COLO668 (cell line): Measurements from ENCODE around the gene EMC9.

Source experiments
- DNase-seq: peaks from one replicate; lab custom pipeline; 2025; ENCODE audit not compliant: unreplicated experiment; lab: John Stamatoyannopoulos, UW

The EMC9 gene

DNA sequence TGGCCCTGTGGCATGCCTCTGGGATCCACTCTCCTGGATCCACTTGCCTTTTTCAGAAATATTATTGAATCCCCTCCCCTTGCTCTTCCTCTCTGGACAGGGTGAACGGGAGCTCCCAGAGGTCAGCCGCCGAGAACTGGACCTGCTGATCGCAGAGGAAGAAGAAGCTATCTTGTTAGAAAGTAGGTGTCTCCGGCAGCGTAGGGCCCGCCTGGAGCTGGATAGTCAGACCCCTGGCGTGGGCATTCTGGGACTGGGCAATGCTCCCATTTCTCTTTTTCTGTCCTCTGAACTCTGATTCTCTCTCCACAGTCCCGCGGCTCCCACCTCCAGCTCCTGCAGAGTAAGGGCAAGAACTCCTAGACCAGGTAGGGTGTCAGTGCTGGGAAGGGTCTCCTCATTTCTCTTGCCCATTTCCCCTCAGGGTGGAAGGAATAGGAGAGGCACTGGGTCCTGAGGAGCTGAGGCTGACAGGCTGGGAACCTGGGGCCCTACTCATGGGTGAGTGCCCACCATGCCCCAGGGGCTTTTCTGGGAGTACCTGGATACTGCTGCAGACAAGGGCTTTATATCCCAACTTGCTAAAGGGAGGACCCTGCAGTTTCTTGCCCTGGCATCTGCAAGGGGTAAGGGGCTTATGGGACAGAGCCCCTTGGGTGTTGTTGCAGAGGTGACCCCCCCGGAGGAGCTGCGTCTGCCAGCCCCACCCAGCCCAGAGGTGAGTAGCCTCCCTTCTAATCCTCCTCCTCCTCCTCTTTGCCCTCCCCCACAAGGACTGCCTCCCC, 35.8 kb upstream of the EMC9 start:
- no peak for DNase-seq

DNA sequence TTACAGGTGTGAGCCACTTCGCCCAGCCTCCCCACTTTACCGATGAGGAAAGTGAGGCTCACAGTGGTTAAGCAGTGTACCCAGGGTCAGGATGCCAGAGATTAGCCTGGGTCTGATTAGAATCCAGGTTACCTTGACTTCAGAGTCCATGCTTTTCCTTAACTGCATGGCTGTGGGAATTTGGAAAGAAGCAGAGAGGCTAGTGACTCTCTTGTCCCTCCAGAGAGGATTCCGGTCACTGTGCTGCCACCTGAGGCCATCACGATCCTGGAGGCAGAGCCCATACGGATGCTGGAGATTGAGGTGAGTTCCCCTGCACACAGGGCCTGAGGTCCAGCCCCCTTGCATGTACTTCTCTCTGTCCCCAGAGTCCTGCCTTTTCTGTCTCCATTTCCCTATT, 35.2 kb upstream of the EMC9 start:
- DNase-seq = no peak

DNA sequence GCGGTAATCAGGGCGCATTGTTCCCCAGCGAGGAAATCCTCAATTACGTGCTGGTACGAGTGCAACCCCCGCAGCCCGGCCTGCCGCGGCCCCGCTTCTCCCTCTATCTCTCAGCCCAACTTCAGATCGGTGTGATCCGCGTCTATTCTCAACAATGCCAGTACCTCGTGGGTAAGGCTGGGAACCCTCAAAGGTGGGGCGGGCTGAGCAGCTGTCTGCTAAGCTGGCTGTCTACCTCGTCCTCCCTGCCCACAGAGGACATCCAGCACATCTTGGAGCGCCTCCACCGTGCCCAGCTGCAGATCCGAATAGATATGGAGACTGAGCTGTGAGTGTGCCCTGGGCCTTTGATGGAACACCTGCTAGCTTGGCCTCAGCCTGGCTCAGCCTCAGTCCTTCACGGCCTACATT, 31.5 kb upstream of the EMC9 start:
- peak; percentile 45 for DNase-seq

DNA sequence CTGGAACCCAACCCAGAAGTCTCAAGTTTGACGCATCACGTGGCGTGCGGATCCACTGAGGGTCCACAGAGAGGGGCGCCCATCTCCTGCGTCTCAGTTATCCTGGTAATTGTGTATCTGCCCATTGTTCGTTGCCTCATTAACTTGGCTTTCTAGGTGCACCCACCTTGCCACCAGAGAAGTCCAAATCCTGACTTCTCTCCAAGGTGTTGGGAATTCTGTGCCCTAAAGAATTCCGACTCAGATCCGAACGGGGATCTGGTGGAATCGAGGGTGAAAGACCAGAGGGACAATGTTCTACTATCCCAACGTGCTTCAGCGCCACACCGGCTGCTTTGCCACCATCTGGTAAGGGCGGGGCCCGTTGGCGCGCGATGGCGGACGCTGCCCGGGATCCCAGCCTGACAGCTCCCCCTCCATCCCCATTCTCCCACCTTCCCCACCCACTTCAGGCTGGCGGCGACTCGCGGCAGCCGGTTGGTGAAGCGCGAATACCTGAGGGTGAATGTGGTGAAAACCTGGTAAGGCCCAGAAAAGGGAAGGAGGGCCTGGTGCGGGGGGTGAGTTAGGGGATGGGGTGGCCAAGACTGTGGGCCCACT, 31.0 kb upstream of the EMC9 start:
- peak; percentile 62 for DNase-seq

DNA sequence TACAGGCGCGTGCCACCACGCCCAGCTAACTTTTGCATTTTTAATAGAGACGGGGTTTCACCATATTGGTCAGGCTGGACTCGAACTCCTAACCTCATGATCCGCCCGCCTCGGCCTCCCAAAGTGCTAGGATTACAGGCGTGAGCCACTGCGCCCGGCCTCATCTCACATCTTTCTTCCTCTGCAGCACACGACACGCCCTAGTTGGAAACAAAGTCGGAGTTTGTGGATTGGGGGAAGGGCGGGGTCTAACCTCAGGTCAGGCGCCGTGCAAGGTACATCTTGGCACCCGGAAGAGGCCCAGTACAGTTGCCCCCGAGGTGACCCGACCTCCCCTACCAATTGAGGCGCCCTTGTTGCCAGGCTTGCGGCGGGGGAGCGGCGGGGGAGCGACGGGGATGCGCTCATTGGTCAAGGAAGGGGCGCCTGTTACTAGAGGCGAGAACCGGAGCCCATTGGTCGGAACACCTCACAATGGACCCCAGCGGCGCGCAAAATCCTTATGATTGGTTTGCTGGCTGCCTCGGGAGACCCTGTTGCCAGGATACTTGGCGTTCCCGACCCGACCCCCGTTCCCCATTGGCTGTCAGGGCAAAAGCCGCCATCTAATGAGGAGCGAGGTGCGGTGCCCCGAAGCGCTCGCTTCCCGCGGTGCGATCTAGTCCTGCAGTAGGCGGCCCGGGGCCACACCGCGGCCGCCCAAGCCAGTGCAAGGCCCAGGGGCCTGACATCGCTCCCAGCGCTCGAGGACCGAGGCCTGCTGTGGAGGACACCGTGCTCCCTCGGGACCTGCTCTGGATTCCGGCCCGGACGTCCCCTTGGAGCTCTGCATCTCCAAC, 30.2 kb upstream of the EMC9 start, which contains the start of gene REC8:
REC8 (plus strand) TSS at position 659 of the 839 bp plus-strand sequence. CDS start 473 bp downstream, outside the sequence.
- peak; percentile 99 for DNase-seq

DNA sequence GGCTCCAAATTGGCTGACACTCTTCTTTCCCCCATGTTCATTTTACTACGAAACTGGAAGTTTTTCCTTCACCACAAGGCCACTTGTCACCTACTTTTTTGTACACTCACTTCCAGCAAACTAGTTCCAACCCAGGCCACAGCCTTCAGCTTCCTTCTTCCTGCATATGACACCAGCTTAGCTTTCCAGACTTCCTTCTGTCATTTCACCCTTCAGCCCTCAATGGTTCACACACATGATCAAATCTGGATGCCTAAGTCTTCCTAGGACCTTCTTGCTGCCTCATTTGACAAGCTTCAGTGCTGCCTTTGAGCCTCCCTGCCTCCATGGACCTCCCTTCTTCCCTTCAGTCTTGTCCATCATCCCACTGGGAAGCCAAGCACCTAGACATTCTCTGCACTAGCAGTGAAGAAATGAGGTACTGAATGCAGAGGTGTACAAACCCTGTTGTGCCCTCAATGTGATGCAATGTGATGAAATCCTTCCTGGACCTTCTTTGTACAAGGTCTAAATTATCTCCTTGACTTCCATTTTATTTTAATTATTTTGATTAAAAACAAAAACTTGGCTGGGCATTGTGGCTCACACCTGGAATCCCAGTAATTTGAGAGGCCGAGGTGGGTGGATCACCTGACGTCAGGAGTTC, 26.2 kb upstream of the EMC9 start:
- no peak for DNase-seq

DNA sequence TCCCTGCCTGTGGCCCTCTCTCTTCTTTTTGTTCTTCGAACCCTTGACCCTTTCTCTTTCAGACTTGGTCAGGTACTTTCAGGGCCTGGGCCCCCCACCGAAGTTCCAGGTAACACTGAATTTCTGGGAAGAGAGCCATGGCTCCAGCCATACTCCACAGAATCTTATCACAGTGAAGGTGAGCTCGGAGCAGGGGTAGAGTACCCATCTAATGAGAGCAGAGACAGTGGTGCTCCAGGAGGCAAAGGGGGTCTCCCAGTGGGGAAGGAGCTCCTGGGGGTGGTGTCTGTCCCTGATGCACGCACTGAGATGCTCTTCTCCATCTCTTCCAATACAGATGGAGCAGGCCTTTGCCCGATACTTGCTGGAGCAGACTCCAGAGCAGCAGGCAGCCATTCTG, 24.4 kb upstream of the EMC9 start:
- no peak for DNase-seq

DNA sequence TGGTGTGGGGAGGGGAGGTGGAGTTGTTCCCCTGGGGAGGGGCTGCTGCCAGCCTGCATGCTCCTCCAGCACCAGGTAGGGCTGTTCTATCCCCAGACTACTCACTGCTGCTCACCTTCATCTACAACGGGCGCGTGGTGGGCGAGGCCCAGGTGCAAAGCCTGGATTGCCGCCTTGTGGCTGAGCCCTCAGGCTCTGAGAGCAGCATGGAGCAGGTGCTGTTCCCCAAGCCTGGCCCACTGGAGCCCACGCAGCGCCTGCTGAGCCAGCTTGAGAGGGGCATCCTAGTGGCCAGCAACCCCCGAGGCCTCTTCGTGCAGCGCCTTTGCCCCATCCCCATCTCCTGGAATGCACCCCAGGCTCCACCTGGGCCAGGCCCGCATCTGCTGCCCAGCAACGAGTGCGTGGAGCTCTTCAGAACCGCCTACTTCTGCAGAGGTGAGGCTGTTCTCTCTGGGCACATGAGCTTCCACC, 23.2 kb upstream of the EMC9 start:
- DNase-seq = no peak

DNA sequence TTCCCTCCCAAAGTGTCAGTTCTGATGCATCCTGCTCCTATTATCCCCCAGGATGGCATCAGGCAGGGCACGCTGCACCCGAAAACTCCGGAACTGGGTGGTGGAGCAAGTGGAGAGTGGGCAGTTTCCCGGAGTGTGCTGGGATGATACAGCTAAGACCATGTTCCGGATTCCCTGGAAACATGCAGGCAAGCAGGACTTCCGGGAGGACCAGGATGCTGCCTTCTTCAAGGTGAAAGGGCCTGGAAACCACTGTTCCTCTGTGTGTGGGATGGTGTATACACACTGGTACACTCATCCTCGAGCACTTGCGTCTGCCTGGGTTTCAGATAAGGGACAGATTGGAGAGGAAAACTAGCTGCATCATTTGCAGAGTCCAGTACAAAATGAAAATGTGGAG, 20.7 kb upstream of the EMC9 start:
- DNase-seq = no peak

DNA sequence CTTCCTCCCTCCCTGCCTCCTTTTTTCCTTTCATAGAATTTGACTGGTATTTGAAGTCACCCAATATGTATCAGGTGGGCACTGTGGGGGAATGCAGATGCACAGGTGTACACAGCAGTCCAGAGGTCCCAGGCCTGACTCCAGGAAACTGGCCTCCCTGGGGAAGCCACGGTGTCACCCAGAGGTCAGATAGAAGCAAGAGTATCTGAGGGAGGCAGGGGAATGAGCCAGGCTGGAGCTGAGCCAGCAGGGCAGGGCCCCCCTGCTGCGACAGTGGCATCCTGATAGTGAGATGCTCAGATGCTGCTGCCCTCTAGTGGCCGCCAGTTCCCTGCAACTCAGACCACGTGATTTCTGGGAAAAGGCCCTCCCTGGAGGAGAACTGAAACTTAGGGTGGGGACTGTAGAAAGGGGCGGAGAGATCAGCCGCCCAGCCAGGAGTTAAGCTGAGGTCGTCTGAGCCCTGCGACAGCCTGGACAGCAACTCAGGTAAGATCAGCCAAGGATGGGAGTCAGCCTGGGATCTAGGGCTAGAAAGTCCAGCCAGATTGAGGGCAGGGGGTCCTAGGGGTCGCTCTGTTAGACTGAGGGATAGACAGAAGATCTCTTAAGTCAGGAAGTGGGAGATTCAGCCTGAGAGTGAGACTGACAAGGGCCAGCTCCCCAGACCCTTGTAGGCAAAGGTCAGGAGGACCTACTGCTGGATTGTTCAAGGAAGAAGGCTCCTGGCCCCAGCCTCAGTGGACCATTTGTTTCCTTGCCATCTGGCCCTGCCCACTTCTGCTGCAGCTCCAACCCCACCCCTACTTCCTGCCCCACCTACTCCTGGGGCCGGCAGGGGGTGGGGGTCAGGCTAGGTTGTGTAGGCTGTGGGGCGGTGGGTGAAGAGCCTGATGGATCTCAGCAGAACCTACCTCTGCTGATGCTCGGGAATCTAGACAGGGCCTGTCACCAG, 19.7 kb upstream of the EMC9 start, which contains the start of gene IRF9:
IRF9 (plus strand) TSS at position 416 of the 955 bp plus-strand sequence. CDS start 880 bp downstream, outside the sequence.
- peak; percentile 99 for DNase-seq

DNA sequence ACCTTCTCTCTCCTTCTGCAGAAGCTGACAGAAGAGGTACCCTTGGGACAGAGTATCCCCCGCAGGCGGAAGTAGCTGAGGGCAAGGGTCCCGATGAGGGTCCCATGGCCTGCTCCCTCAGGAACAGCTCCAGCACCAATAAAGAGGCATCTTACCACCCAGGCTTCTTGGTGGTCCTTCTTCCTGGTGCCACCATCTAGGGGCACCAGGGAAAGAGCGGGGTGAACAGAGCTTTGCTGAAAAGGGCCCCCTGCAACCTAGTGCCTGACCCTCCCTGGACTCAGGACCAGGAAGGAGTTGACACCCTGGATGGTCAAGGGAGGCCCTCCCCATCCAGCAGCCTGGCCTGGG, 19.1 kb upstream of the EMC9 start:
- DNase-seq = no peak

DNA sequence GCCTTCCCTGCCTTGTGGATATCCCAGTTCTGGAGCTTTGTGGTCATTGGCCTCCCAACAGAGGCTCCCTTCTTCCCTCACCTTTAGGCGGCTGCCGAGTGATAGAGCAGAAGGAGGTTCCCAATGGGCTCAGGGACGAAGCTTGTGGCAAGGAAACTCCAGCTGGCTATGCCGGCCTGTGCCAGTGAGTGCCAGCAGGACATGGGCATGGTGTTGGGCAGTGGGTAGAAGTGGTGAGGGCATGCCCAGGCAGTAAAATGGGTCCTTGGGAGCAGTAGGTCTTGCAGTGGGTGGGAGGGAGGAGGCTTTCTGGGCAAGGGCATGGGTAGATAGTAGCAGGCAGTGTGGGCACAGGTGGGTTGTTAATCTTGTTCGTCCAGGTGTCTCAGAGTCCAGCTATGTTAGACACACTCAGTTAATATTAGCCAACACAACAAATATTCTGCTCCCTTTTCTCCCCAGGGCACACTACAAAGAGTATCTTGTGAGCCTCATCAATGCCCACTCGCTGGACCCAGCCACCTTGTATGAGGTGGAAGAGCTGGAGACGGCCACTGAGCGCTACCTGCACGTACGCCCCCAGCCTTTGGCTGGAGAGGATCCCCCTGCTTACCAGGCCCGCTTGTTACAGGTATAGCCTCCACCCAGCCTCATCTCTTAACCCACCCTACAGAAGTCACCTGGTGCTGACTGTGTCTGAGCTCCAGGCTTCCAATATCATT, 18.5 kb upstream of the EMC9 start:
- DNase-seq = no peak

DNA sequence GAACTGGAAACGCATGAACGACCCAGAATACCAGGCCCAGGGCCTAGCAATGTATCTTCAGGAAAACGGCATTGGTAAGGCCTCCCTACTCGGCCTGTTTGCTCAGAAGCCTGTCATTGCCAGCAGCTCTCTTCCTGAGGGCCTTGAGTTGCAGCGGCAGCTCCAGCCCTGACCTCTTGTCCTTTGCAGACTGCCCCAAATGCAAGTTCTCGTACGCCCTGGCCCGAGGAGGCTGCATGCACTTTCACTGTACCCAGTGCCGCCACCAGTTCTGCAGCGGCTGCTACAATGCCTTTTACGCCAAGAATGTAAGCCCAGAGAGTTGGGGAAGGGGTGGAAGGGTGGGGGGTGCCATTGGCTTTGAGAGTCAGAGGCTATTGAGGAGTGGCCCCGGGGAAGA, 15.9 kb upstream of the EMC9 start:
- no peak for DNase-seq

DNA sequence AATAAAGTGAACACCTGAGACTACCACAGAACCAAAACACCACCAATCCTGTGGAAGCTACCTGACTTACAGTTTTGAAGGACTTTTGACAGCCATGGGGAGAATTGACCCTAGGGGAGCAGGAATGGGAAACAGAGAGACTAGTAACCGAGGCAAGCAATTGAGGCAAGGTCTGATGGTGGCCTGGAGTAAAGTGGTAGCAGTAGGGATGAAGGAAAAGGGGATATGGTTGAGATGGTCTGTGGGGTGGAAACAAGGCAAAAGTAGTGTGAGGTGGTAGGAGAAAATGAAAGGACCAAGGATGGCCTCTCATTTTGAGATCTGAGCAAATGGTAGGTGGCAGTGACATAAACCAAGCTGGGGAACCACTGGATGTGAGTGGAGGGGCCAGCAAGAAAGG, 15.4 kb upstream of the EMC9 start:
- DNase-seq = no peak

DNA sequence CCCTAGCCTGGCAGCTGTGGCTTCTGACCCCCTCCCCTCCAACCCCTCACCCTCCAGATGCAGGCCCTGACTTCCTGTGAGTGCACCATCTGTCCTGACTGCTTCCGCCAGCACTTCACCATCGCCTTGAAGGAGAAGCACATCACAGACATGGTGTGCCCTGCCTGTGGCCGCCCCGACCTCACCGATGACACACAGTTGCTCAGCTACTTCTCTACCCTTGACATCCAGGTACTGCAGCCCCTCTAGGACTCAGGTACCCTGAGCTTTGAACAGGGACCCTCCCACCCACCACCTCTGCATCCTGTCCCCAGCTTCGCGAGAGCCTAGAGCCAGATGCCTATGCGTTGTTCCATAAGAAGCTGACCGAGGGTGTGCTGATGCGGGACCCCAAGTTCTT, 13.7 kb upstream of the EMC9 start:
- no peak for DNase-seq

DNA sequence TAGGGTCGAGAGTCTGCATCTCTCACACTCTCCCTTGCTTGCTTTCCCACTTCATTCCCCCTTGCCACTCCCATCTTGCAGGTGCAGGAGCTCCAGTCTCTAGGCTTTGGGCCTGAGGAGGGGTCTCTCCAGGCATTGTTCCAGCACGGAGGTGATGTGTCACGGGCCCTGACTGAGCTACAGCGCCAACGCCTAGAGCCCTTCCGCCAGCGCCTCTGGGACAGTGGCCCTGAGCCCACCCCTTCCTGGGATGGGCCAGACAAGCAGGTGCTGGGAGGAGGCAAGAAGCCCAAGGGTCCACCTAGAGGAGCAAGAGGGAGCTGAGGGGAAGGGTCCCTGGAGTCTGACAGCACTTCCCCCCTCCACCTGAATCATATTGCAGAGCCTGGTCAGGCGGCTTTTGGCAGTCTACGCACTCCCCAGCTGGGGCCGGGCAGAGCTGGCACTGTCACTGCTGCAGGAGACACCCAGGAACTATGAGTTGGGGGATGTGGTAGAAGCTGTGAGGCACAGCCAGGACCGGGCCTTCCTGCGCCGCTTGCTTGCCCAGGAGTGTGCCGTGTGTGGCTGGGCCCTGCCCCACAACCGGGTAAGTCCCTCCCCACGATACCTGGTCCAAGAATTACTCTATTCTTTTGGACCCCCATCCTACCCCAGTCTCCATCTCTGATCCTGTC, 10.2 kb upstream of the EMC9 start:
- no peak for DNase-seq

DNA sequence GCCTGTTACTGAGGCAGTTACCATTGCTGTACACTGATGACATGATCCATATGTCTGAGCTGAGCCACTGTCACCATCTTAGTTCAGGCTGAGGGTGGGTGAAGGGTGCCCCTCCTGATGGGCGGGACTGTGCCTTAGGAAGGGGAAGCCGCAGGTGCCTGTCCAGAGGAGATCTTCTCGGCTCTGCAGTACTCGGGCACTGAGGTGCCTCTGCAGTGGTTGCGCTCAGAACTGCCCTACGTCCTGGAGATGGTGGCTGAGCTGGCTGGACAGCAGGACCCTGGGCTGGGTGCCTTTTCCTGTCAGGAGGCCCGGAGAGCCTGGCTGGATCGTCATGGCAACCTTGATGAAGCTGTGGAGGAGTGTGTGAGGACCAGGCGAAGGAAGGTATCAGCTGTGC, 9.6 kb upstream of the EMC9 start:
- DNase-seq = no peak

DNA sequence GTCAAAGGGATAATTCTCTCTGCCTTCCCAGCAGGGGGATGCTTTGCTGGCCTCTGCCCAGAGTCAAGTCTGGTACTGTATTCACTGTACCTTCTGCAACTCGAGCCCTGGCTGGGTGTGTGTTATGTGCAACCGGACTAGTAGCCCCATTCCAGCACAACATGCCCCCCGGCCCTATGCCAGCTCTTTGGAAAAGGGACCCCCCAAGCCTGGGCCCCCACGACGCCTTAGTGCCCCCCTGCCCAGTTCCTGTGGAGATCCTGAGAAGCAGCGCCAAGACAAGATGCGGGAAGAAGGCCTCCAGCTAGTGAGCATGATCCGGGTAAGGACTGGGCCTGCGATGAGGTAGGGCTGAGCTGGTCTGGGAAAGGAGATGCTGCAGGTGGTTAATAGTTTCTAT, 9.2 kb upstream of the EMC9 start:
- DNase-seq = no peak

DNA sequence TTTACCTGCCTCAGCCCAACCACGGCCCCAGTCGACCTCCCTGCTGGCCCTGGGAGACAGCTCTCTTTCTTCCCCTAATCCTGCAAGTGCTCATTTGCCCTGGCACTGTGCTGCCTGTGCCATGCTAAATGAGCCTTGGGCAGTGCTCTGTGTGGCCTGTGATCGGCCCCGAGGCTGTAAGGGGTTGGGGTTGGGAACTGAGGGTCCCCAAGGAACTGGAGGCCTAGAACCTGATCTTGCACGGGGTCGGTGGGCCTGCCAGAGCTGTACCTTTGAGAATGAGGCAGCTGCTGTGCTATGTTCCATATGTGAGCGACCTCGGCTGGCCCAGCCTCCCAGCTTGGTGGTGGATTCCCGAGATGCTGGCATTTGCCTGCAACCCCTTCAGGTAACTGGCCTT, 8.7 kb upstream of the EMC9 start:
- no peak for DNase-seq
